ENCODE data around the gene RIMKLA. TPM values are rescaled to one million over a fixed set of nuclear protein-coding genes. Genes with fewer than 3 reads are reported as not detected.
A peak's percentile ranks its signal among the peaks of the same experiment; 100 is the strongest.

Gene RIMKLA
- total RNA-seq, 2 donors from 2014 or later, result 14.3 to 30.9 TPM

DNA sequence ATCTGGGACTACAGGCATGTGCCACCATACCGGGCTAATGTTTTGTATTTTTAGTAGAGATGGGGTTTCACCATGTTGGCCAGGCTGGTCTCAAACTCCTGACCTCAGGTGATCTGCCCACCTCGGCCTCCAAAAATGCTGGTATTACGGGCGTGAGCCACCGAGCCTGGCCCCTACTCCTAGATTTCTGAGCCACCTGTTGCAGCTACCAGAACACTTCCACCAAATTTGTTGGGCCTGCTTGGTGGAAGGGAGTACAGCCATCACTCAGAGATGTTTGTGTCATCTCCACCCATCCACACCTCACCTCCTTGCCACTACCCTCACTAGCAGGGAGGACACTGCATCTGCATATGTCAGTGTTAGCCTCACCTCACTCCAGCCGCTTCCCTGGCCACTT is 5.5 kb downstream of the RIMKLA start:
- no peak overlapping the region for H3K9ac ChIP-seq (ENCODE audit: low read depth in 2 of 2, low read length in 2 of 2)
- no peaks in the 10 kb centered on the region for H3K9me3 ChIP-seq
- intact Hi-C loops (cut with DNase I), result no loop called here
- H3K36me3 ChIP-seq, result no peaks in the 10 kb centered on the region
- no peak overlapping the region for H3K27ac ChIP-seq
- peaks cover 5% of the 10 kb centered on the region for H3K27me3 ChIP-seq
- H3K4me3 ChIP-seq, result no peak overlapping the region
- no peak for DNase-seq
- H3K4me1 ChIP-seq, result no peaks in the 10 kb centered on the region
- TF ChIP-seq, protein P1, sequence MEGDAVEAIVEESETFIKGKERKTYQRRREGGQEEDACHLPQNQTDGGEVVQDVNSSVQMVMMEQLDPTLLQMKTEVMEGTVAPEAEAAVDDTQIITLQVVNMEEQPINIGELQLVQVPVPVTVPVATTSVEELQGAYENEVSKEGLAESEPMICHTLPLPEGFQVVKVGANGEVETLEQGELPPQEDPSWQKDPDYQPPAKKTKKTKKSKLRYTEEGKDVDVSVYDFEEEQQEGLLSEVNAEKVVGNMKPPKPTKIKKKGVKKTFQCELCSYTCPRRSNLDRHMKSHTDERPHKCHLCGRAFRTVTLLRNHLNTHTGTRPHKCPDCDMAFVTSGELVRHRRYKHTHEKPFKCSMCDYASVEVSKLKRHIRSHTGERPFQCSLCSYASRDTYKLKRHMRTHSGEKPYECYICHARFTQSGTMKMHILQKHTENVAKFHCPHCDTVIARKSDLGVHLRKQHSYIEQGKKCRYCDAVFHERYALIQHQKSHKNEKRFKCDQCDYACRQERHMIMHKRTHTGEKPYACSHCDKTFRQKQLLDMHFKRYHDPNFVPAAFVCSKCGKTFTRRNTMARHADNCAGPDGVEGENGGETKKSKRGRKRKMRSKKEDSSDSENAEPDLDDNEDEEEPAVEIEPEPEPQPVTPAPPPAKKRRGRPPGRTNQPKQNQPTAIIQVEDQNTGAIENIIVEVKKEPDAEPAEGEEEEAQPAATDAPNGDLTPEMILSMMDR (IDR thresholded peaks at IDR 0.05), result no peak

GRCh38 chr1:42392255-42392654 is 11.7 kb downstream of the RIMKLA start:
- no peaks in the 10 kb centered on the region for H3K27me3 ChIP-seq
- H3K4me3 ChIP-seq, result no peak overlapping the region
- TF ChIP-seq, protein P1 (IDR thresholded peaks at IDR 0.05), result no peak
- H3K36me3 ChIP-seq, result no peaks in the 10 kb centered on the region
- intact Hi-C loops (cut with DNase I), result no loop called here
- peak overlapping the region; percentile 34 for H3K27ac ChIP-seq
- no peak for DNase-seq
- no peaks in the 10 kb centered on the region for H3K9me3 ChIP-seq
- no peak overlapping the region for H3K9ac ChIP-seq (ENCODE audit: low read depth in 2 of 2, low read length in 2 of 2)
- no peaks in the 10 kb centered on the region for H3K4me1 ChIP-seq

- TF ChIP-seq, protein P1 (IDR thresholded peaks at IDR 0.05), result no peak
- H3K4me3 ChIP-seq, result no peak overlapping the region
- no peaks in the 10 kb centered on the region for H3K27me3 ChIP-seq
- H3K9ac ChIP-seq (ENCODE audit: low read depth in 2 of 2, low read length in 2 of 2), result no peak overlapping the region
- H3K36me3 ChIP-seq, result no peaks in the 10 kb centered on the region
- H3K4me1 ChIP-seq, result no peaks in the 10 kb centered on the region
- intact Hi-C loops (cut with DNase I), result no loop called here
- peak; percentile 42 for DNase-seq
- no peaks in the 10 kb centered on the region for H3K9me3 ChIP-seq
- H3K27ac ChIP-seq, result peak overlapping the region; percentile 34
These were observed 12.6 kb downstream of the RIMKLA start for GRCh38 chr1:42392967-42393848.

- Histone ChIP-seq H3K27me3 (no peaks in the 10 kb centered on the region), H3K36me3 (no peaks in the 10 kb centered on the region), H3K9ac (ENCODE audit: low read depth in 2 of 2, low read length in 2 of 2) (no peak overlapping the region), H3K4me1 (no peaks in the 10 kb centered on the region), H3K4me3 (no peak overlapping the region), H3K27ac (no peak overlapping the region), H3K9me3 (no peaks in the 10 kb centered on the region)
- TF ChIP-seq, protein P1 (IDR thresholded peaks at IDR 0.05), result no peak
- no peak for DNase-seq
- intact Hi-C loops (cut with DNase I), result no loop called here
These were observed 18.9 kb downstream of the RIMKLA start for GRCh38 chr1:42399315-42400100.

- Histone ChIP-seq H3K4me3 (no peak overlapping the region), H3K9ac (ENCODE audit: low read depth in 2 of 2, low read length in 2 of 2) (no peak overlapping the region), H3K4me1 (no peaks in the 10 kb centered on the region), H3K36me3 (no peaks in the 10 kb centered on the region), H3K9me3 (no peaks in the 10 kb centered on the region), H3K27me3 (no peaks in the 10 kb centered on the region), H3K27ac (no peak overlapping the region)
- DNase-seq, result no peak
- intact Hi-C loops (cut with DNase I), result no loop called here
- TF ChIP-seq, protein P1 (IDR thresholded peaks at IDR 0.05), result no peak
These were observed 23.3 kb downstream of the RIMKLA start for GRCh38 chr1:42403880-42404400.
